Heart right ventricle (tissue), 16 donors: ENCODE measurements around the gene PODXL2. TPM values are rescaled to one million over a fixed set of nuclear protein-coding genes. Genes with fewer than 3 reads are reported as not detected.

Source experiments
- ATAC-seq, 8 donors: fragments of 200-7000 bp; cut with Tn5 transposase; one replicate each; pipeline ENCODE4 v1.9.1; 2020; ENCODE audit warnings: mild to moderate bottlenecking in 8 of 8, moderate library complexity in 8 of 8, moderate number of reproducible peaks in 1 of 8
- DNase-seq, 2 donors: peaks; one replicate each; pipeline ENCODE4 v3.0.0-alpha.2; 2020
- H3K27ac ChIP-seq, 10 donors: fragments of 200-600 bp; sonication (generic) in 2 of 10; one replicate each; pipeline versions ENCODE4 v1.5.0 to v1.8.0; 2020 to 2022; ENCODE audit warnings: mild to moderate bottlenecking in 3 of 10
- H3K27me3 ChIP-seq, 7 donors: fragments of 200-600 bp; one replicate each; pipeline ENCODE4 v1.8.0; 2021 to 2022; ENCODE audit warnings: mild to moderate bottlenecking in 2 of 7
- H3K36me3 ChIP-seq, 9 donors: fragments of 200-600 bp; sonication (generic) in 1 of 9; one replicate each; pipeline versions ENCODE4 v1.5.0 to v1.8.0; 2020 to 2022; ENCODE audit warnings: mild to moderate bottlenecking in 2 of 9
- H3K4me1 ChIP-seq, 9 donors: fragments of 200-600 bp; sonication (generic) in 1 of 9; one replicate each; pipeline versions ENCODE4 v1.5.0 to v1.8.0; 2020 to 2022; ENCODE audit warnings: mild to moderate bottlenecking in 4 of 9
- H3K4me3 ChIP-seq, 10 donors: fragments of 200-600 bp; sonication (generic) in 2 of 10; one replicate each; pipeline versions ENCODE4 v1.5.0 to v1.8.0; 2020 to 2022; ENCODE audit warnings: mild to moderate bottlenecking in 7 of 10, moderate library complexity in 2 of 10
- H3K9me3 ChIP-seq, 11 donors: fragments of 200-600 bp in 10 of 11; sonication (generic) in 2 of 11; one replicate each; pipeline versions ENCODE4 v1.5.0 to v1.8.0; 2013 to 2022; ENCODE audit warnings: mild to moderate bottlenecking in 2 of 11, control low read depth in 1 of 11, moderate library complexity in 1 of 11
- WGBS, 2 donors: extraction: QIAGEN DNeasy Blood & Tissue Kit; methylation state at CpG; one replicate each; pipeline ENCODE4 v1.1.7; 2013; ENCODE audit warnings: inconsistent platforms in 1 of 2; 5-methylcytosine and 5-hydroxymethylcytosine counted together
- intact Hi-C, 10 donors: fragments of 100-400 bp; cut with DNase I; formaldehyde crosslinking; loops; one replicate each; pipeline versions ENCODE4 v1.11.1 to v1.14.2; 2022
- microRNA-seq, 2 donors: library from miRNA; unstranded; fragments of <30 nt; microRNA quantifications; one replicate each; pipeline ENCODE4 v1.2.0, GENCODE V29; 2021
- polyA plus RNA-seq, 2 donors: library from polyadenylated mRNA; stranded (reverse); fragments of 200-250 nt; gene quantifications; one replicate each; pipeline ENCODE4 v1.2.3, GENCODE V29; 2013
- total RNA-seq, 10 donors: library from RNA; stranded (reverse); fragmentation: NEBNext Ultra II Directional in 3 of 10; extraction: Animal tissue kit (Norgen Biotek cat#: 25700) in 3 of 10; gene quantifications; one replicate each; pipeline versions ENCODE4 v1.2.1 to v1.2.4, GENCODE V29; 2021 to 2023
- TF ChIP-seq, protein P1 (sequence below), 9 donors: fragments of 200-600 bp; sonication (generic) in 2 of 9; IDR thresholded peaks; one replicate each; pipeline versions ENCODE4 v1.5.0 to v1.8.0; 2021 to 2022; ENCODE audit warnings: antibody characterized with exemption in 9 of 9, mild to moderate bottlenecking in 5 of 9, moderate library complexity in 1 of 9
- donor health status: Arrhythmogenic right ventricular cardiomyopathy.
- donor health status: ischemic (EF 13 %, LVEDD 7.1; RV severe dilation, severe dysfunction).
- donor health status: healthy with polysubstance abuse.
- donor health status: DM: no; HTN: yes; CAD: no.
- donor health status: DM: no; HTN: no; CAD: no.
- donor health status: ischemic (EF 25% LVEDD 6.9; RV normal size, moderate dysfunction).
- donor health status: ischemic (EF 25% LVEDD 5.7; RV mildly dilated, moderate dysfunction).
- donor health status: healthy.
- donor health status: DM: yes; HTN: yes; CAD: no.
- donor health status: Ischemic cardiomyopathy.
- donor health status: ischemic (EF 35%, LVEDD 5.7; RV mildly dilated, moderate dysfunction).
- donor health status: nonischemic (EF 11% LVEDD 7.7; RV severe dilation, severe dysfunction).
- donor health status: DM: yes; HTN: yes; CAD: no.
- donor health status: PGD.
- donor health status: ischemic (EF 29% LVEDD 5.4; RV normal size, mild dysfunction).
- donor health status: nonischemic (EF 23%, LVEDD 6.1; RV moderate dilation, normal function).

The PODXL2 gene
- total and polyA plus RNA-seq, 12 donors = 0.42 to 4.0 (median 1.5) TPM

DNA sequence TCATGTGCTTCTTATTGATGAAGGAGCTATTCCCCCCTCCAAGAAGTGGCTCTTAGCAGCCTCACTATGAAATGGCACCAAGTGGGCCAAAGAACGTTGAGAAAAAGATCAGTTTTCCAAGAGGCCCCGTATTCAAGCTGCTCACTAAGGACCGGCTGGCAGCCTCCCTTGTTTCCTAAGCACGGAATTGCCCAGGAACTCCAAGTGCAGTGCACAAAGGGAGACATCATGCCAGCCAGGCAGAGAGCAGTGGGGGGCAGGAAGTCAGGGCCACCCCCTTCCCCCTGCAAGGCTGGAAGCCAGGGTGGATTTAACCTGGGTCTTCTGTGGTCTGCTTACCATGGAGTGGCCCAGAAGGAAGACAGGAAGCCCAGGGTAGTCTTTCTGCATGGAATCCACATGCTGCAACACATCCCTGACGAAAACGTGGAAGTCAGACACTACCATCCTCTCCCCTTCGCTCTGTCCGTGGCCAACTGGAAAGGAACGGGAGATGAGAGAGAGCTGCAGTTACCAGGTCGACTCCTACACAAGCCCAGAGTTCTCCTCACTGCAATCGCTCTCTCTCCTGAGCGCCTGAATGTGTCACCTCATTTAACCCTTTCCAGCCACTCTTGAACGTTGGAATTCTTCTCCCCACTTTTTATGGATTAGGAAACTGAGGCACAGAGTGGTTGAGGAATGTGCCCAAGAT, 93.3 kb downstream of the PODXL2 start:
- no peaks in the 10 kb centered on the region for H3K27me3 ChIP-seq
- H3K27ac ChIP-seq = peak overlapping the region in 8 of 10 donors; percentile 13 to 99 (median 63)
- WGBS, 2 donors = 59 to 65% methylated on average over 13 of the region's 13 CpGs
- H3K9me3 ChIP-seq = no peaks in the 10 kb centered on the region
- ATAC-seq = peak in 2 of 8 donors; percentile 9 to 20
- peaks cover 4 to 79% (median 48%) of the 10 kb centered on the region in 9 donors for H3K4me1 ChIP-seq
- TF ChIP-seq, protein P1, sequence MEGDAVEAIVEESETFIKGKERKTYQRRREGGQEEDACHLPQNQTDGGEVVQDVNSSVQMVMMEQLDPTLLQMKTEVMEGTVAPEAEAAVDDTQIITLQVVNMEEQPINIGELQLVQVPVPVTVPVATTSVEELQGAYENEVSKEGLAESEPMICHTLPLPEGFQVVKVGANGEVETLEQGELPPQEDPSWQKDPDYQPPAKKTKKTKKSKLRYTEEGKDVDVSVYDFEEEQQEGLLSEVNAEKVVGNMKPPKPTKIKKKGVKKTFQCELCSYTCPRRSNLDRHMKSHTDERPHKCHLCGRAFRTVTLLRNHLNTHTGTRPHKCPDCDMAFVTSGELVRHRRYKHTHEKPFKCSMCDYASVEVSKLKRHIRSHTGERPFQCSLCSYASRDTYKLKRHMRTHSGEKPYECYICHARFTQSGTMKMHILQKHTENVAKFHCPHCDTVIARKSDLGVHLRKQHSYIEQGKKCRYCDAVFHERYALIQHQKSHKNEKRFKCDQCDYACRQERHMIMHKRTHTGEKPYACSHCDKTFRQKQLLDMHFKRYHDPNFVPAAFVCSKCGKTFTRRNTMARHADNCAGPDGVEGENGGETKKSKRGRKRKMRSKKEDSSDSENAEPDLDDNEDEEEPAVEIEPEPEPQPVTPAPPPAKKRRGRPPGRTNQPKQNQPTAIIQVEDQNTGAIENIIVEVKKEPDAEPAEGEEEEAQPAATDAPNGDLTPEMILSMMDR (IDR thresholded peaks at IDR 0.05) = no peak
- peaks cover 0 to 64% (median 17%) of the 10 kb centered on the region in 9 donors for H3K36me3 ChIP-seq
- intact Hi-C loops = no loop called here
- no peak overlapping the region for H3K4me3 ChIP-seq
- no peak for DNase-seq

Small RNA genes lying within 50 kb of the gene (microRNA-seq; reads per million reads assigned to microRNA genes)
- 0 to 1.0 reads per million in 2 donors for gene MIR7976

Other genes with a start within 250 kb of the PODXL2 start
- 10 to 100 TPM; 11.0 to 24.2 (median 16.3) TPM for gene TPRA1, start 38.5 kb upstream of the PODXL2 start, total RNA-seq
- gene TPRA1, start 38.5 kb upstream of the PODXL2 start, polyA plus RNA-seq = 10 to 100 TPM; 19.5 to 26.0 TPM
- 10 to 100 TPM in 2 of 10 donors, 1 to 10 TPM in 8; 4.1 to 10.9 (median 7.0) TPM for gene MCM2, start 30.8 kb upstream of the PODXL2 start, total RNA-seq
- gene MCM2, start 30.8 kb upstream of the PODXL2 start, polyA plus RNA-seq = 1 to 10 TPM; 1.1 to 3.6 TPM
- 10 to 100 TPM; 19.6 to 47.9 (median 23.9) TPM for gene ABTB1, start 43.8 kb downstream of the PODXL2 start, total RNA-seq
- 10 to 100 TPM; 36.0 to 56.3 TPM for gene ABTB1, start 43.8 kb downstream of the PODXL2 start, polyA plus RNA-seq
- gene MGLL, start 193.3 kb downstream of the PODXL2 start, total RNA-seq = 100 to 1,000 TPM in 1 of 10 donors, 10 to 100 TPM in 9; 52.0 to 103 (median 69.7) TPM
- 10 to 100 TPM; 35.7 to 61.5 TPM for gene MGLL, start 193.3 kb downstream of the PODXL2 start, polyA plus RNA-seq